ENCODE data around the gene SLC35A4.
"Not testable (repeated sequence)": the region's sequence is repeated elsewhere in the genome, so short reads cannot be mapped to it uniquely, and the experiment has no call there.

SLC35A4 gene

DNA sequence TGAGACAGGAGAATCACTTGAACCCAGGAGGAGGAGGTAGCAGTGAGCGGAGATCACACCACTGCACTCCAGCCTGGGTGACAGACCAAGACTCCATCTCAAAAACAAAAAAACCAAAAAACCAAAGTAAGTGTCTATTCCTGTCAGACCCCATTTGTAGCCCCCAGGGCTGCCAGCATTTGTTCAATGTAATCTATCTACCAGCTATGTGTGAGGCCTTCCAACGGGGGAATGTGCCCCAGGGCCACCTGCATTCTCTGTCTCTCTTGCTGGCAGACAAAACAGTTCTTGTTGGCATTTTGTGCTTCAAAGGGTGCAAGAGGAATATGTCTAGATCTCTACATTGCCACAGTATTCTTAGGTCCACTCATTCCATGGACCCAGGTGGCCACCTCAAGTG is 34.2 kb downstream of the SLC35A4 start:
- Histone ChIP-seq H2AFZ (ENCODE audit: low read depth, low read length, severe bottlenecking) (no peak overlapping the region), H4K20me1 (ENCODE audit: low read depth, low read length) (no peaks in the 10 kb centered on the region), H3K36me3 (ENCODE audit: low read length) (no peaks in the 10 kb centered on the region), H3K9ac (ENCODE audit: low read length) (no peak overlapping the region), H3F3A (ENCODE audit: insufficient read depth) (no peaks in the 10 kb centered on the region), H3K4me2 (ENCODE audit: low read depth, low read length, poor library complexity, severe bottlenecking) (no peak overlapping the region), H3K4me3 (ENCODE audit: insufficient read depth, low read length, poor library complexity, severe bottlenecking) (no peak overlapping the region), H3K9me3 (ENCODE audit: insufficient read depth, low read length) (no peaks in the 10 kb centered on the region), H3K27ac (ENCODE audit: low read depth, low read length) (no peak overlapping the region), H3K79me2 (ENCODE audit: insufficient read depth, low read length) (no peaks in the 10 kb centered on the region), H3K27me3 (ENCODE audit: low read length) (no peaks in the 10 kb centered on the region), H3K9me2 (replicated peaks; ENCODE audit: insufficient read depth, low read length) (no peaks in the 10 kb centered on the region)
- TF ChIP-seq CTCF (IDR thresholded peaks at IDR 0.05; ENCODE audit: insufficient read depth, low read length, poor library complexity, severe bottlenecking): no peak
- no peak for TF ChIP-seq EZH2phosphoT487 (conservative IDR thresholded peaks at IDR 0.05; ENCODE audit: low read length)

DNA sequence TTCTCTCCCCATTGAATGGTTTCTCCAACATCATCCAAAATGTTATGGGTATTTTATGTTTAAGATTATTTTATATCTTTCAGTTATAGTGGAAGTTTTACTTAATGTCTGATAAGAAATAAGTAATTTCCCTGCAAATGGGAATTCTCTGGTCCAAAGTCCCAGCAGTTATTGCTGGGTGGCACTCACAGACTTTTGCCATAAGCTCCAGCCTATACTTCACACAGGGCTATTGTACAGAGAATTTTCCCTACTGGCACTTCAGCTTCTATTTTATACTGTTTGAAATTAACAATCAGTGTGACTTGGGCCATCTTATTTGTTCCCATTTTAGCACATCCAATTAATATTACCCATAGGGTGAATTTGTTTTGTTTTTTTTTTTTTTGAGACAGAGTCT is 35.5 kb downstream of the SLC35A4 start:
- H3K9me2 ChIP-seq (replicated peaks; ENCODE audit: insufficient read depth, low read length): no peaks in the 10 kb centered on the region
- TF ChIP-seq EZH2phosphoT487 (conservative IDR thresholded peaks at IDR 0.05; ENCODE audit: low read length) (no peak), CTCF (IDR thresholded peaks at IDR 0.05; ENCODE audit: insufficient read depth, low read length, poor library complexity, severe bottlenecking) (no peak)

GRCh38 chr5:140602147-140602546 is 37.5 kb downstream of the SLC35A4 start:
- no peaks in the 10 kb centered on the region for H3K27me3 ChIP-seq (ENCODE audit: low read length)
- no peak overlapping the region for H3K9ac ChIP-seq (ENCODE audit: low read length)
- H3K4me2 ChIP-seq (ENCODE audit: low read depth, low read length, poor library complexity, severe bottlenecking): no peak overlapping the region
- H4K20me1 ChIP-seq (ENCODE audit: low read depth, low read length): no peaks in the 10 kb centered on the region
- no peak overlapping the region for H2AFZ ChIP-seq (ENCODE audit: low read depth, low read length, severe bottlenecking)
- H3K9me3 ChIP-seq (ENCODE audit: insufficient read depth, low read length): no peaks in the 10 kb centered on the region
- no peaks in the 10 kb centered on the region for H3K9me2 ChIP-seq (replicated peaks; ENCODE audit: insufficient read depth, low read length)
- no peaks in the 10 kb centered on the region for H3K36me3 ChIP-seq (ENCODE audit: low read length)
- no peak for TF ChIP-seq EZH2phosphoT487 (conservative IDR thresholded peaks at IDR 0.05; ENCODE audit: low read length)
- no peak for TF ChIP-seq CTCF (IDR thresholded peaks at IDR 0.05; ENCODE audit: insufficient read depth, low read length, poor library complexity, severe bottlenecking)
- H3K79me2 ChIP-seq (ENCODE audit: insufficient read depth, low read length): no peaks in the 10 kb centered on the region
- no peaks in the 10 kb centered on the region for H3F3A ChIP-seq (ENCODE audit: insufficient read depth)
- H3K27ac ChIP-seq (ENCODE audit: low read depth, low read length): no peak overlapping the region
- no peak overlapping the region for H3K4me3 ChIP-seq (ENCODE audit: insufficient read depth, low read length, poor library complexity, severe bottlenecking)

More for the DNA sequence above, 35.5 kb downstream of the SLC35A4 start:
- no peak overlapping the region for H3K4me3 ChIP-seq (ENCODE audit: insufficient read depth, low read length, poor library complexity, severe bottlenecking)
- no peak overlapping the region for H3K27ac ChIP-seq (ENCODE audit: low read depth, low read length)
- no peaks in the 10 kb centered on the region for H3K27me3 ChIP-seq (ENCODE audit: low read length)
- no peaks in the 10 kb centered on the region for H3F3A ChIP-seq (ENCODE audit: insufficient read depth)
- no peak overlapping the region for H3K9ac ChIP-seq (ENCODE audit: low read length)
- no peaks in the 10 kb centered on the region for H3K79me2 ChIP-seq (ENCODE audit: insufficient read depth, low read length)
- H4K20me1 ChIP-seq (ENCODE audit: low read depth, low read length): no peaks in the 10 kb centered on the region
- no peak overlapping the region for H2AFZ ChIP-seq (ENCODE audit: low read depth, low read length, severe bottlenecking)
- H3K4me2 ChIP-seq (ENCODE audit: low read depth, low read length, poor library complexity, severe bottlenecking): no peak overlapping the region
- no peaks in the 10 kb centered on the region for H3K36me3 ChIP-seq (ENCODE audit: low read length)
- H3K9me3 ChIP-seq (ENCODE audit: insufficient read depth, low read length): no peaks in the 10 kb centered on the region

DNA sequence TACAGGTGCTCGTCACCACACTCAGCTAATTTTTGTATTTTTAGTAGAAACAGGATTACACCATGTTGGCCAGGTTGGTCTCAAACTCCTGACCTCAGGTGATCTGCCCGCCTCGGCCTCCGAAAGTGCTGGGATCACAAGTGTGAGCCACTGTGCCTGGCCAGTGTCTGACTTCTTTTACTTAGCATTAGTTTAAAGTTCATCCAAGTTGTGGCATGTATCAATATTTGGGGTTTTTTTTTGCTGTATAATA is 38.7 kb downstream of the SLC35A4 start:
- not testable (repeated sequence) for H3K36me3 ChIP-seq (ENCODE audit: low read length); H3K9me3 ChIP-seq (ENCODE audit: insufficient read depth, low read length); H3K27ac ChIP-seq (ENCODE audit: low read depth, low read length); H3K79me2 ChIP-seq (ENCODE audit: insufficient read depth, low read length); H3K4me2 ChIP-seq (ENCODE audit: low read depth, low read length, poor library complexity, severe bottlenecking); H4K20me1 ChIP-seq (ENCODE audit: low read depth, low read length); H3F3A ChIP-seq (ENCODE audit: insufficient read depth); H3K4me3 ChIP-seq (ENCODE audit: insufficient read depth, low read length, poor library complexity, severe bottlenecking); H3K9ac ChIP-seq (ENCODE audit: low read length); H3K27me3 ChIP-seq (ENCODE audit: low read length); H3K9me2 ChIP-seq (replicated peaks; ENCODE audit: insufficient read depth, low read length); H2AFZ ChIP-seq (ENCODE audit: low read depth, low read length, severe bottlenecking)
